Nephron (organoid): ENCODE measurements around the gene WBP2.

Source experiments
- H3K27ac Mint-ChIP-seq, 3 experiments: 2 replicates each; pipeline ENCODE4 v1.8.0; 2020; ENCODE audit warnings: mixed read lengths in 3 of 3, mild to moderate bottlenecking in 2 of 3, moderate library complexity in 1 of 3
- H3K27me3 Mint-ChIP-seq: 2 replicates; pipeline ENCODE4 v1.8.0; 2021; ENCODE audit warnings: low read depth, mild to moderate bottlenecking, moderate library complexity, mixed read lengths
- H3K36me3 Mint-ChIP-seq: 2 replicates; pipeline ENCODE4 v1.8.0; 2020; ENCODE audit warnings: low read depth, mixed read lengths
- H3K4me1 Mint-ChIP-seq: 2 replicates; pipeline ENCODE4 v1.8.0; 2020; ENCODE audit warnings: mixed read lengths
- H3K4me3 Mint-ChIP-seq, 3 experiments: 2 replicates each; pipeline ENCODE4 v1.8.0; 2020; ENCODE audit warnings: mild to moderate bottlenecking in 3 of 3, mixed read lengths in 3 of 3, moderate library complexity in 2 of 3
- H3K9me3 Mint-ChIP-seq: 2 replicates; pipeline ENCODE4 v1.8.0; 2020; ENCODE audit warnings: mixed read lengths
- TF ChIP-seq, protein P1 (sequence below), 3 experiments: fragments of 200-600 bp; sonication (generic); IDR thresholded peaks; one replicate each; pipeline ENCODE4 v1.5.0; 2021; ENCODE audit warnings: antibody characterized with exemption in 3 of 3; ENCODE audit not compliant: unreplicated experiment in 3 of 3

Gene WBP2

DNA sequence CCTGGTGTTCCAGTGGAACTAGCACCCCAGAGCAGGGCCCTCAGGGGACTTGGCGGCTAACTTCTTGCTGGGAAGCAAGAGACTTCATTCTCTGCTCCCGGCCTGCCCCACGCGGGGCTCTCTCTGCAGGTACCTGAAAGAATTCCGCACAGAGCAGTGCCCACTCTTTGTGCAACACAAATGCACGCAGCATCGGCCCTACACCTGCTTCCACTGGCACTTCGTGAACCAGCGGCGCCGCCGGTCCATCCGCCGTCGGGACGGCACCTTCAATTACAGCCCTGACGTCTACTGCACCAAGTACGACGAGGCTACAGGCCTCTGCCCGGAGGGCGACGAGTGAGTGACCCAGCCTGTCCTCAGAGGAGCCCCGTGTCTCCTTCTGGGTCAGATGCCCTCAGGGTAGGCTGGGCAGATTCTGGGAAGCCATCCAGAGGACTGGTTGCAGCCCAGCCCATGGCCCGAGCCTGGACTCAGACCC, 45.5 kb downstream of the WBP2 start:
- Mint-ChIP-seq H3K27me3 (no peaks in the 10 kb centered on the region), H3K4me3 (no peak overlapping the region), H3K36me3 (peaks cover 31% of the 10 kb centered on the region), H3K4me1 (peaks cover 6% of the 10 kb centered on the region), H3K9me3 (no peaks in the 10 kb centered on the region), H3K27ac (no peak overlapping the region)
- TF ChIP-seq, protein P1, sequence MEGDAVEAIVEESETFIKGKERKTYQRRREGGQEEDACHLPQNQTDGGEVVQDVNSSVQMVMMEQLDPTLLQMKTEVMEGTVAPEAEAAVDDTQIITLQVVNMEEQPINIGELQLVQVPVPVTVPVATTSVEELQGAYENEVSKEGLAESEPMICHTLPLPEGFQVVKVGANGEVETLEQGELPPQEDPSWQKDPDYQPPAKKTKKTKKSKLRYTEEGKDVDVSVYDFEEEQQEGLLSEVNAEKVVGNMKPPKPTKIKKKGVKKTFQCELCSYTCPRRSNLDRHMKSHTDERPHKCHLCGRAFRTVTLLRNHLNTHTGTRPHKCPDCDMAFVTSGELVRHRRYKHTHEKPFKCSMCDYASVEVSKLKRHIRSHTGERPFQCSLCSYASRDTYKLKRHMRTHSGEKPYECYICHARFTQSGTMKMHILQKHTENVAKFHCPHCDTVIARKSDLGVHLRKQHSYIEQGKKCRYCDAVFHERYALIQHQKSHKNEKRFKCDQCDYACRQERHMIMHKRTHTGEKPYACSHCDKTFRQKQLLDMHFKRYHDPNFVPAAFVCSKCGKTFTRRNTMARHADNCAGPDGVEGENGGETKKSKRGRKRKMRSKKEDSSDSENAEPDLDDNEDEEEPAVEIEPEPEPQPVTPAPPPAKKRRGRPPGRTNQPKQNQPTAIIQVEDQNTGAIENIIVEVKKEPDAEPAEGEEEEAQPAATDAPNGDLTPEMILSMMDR (IDR thresholded peaks at IDR 0.05; ENCODE audit: unreplicated experiment in 3 of 3): no peak

- Mint-ChIP-seq H3K9me3 (no peaks in the 10 kb centered on the region), H3K4me1 (peaks cover 6% of the 10 kb centered on the region), H3K4me3 (no peak overlapping the region), H3K27me3 (no peaks in the 10 kb centered on the region), H3K27ac (peak overlapping the region in 2 of 3 experiments; percentile 3 to 50), H3K36me3 (peaks cover 26% of the 10 kb centered on the region)
- TF ChIP-seq, protein P1 (IDR thresholded peaks at IDR 0.05; ENCODE audit: unreplicated experiment in 3 of 3): no peak
These were observed 46.1 kb downstream of the WBP2 start for GRCh38 chr17:75808905-75809621.

GRCh38 chr17:75808549-75808904, 46.6 kb downstream of the WBP2 start:
- peaks cover 6% of the 10 kb centered on the region for H3K4me1 Mint-ChIP-seq
- TF ChIP-seq, protein P1 (IDR thresholded peaks at IDR 0.05; ENCODE audit: unreplicated experiment in 3 of 3): no peak
- H3K9me3 Mint-ChIP-seq: no peaks in the 10 kb centered on the region
- H3K27ac Mint-ChIP-seq: peak overlapping the region in 2 of 3 experiments; percentile 3 to 50
- no peak overlapping the region for H3K4me3 Mint-ChIP-seq
- no peaks in the 10 kb centered on the region for H3K27me3 Mint-ChIP-seq
- H3K36me3 Mint-ChIP-seq: peaks cover 22% of the 10 kb centered on the region

DNA sequence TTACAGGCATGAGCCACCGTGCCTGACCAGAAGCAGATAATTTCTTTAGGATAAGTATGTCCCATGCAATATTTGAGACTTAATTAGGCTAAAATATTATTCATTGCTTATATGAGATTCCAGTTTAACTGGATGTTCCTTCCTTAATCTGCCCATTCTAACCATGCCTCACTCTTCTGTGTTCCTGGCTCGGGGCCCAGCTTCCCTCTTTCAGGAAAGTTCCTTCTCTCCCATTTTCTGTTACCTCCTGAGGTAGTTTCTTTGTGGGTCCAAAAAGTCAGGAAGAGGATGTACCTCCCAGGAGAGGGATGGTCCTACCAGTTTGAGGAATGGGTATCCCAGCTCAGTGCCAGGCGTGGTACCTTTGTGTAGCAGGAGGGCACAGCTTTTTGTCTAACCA, 47.3 kb downstream of the WBP2 start:
- Mint-ChIP-seq H3K4me3 (no peak overlapping the region), H3K4me1 (peaks cover 6% of the 10 kb centered on the region), H3K27ac (peak overlapping the region in 1 of 3 experiments; percentile 50), H3K27me3 (no peaks in the 10 kb centered on the region), H3K9me3 (no peaks in the 10 kb centered on the region), H3K36me3 (peaks cover 24% of the 10 kb centered on the region)
- TF ChIP-seq, protein P1 (IDR thresholded peaks at IDR 0.05; ENCODE audit: unreplicated experiment in 3 of 3): no peak

DNA sequence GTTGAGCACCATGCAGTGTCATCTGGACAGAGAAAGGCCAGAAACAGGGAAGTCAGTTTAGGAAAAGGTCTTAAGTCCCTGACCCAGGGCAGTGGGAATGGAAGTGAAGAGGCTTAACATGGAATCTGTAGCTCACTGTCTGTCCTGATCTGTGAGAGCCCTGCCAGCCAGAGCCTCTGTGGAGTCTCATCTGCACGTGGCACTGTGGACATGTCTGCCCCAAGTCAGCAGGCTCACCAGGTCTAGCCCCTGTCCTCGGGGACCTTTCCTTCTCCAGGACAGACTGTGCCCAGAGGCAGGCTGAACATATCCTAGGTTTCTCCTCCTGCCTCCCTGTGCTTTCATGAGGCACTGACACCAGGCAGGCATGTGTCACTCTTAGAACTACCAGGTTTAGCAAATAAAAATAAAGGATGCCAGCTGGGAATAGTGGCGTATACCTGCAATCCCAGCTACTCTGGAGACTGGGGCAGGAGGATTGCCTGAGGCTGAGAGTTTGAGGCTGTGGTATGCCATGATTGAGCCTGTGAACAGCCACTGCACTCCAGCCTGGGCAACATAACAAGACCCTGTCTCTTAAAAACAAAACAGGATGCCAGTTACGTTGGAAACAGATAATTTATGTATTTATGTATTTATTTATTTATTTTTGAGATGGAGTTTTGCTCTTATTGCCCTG, 48.2 kb downstream of the WBP2 start:
- no peak overlapping the region for H3K4me3 Mint-ChIP-seq

More for the DNA sequence above, 48.2 kb downstream of the WBP2 start:
- TF ChIP-seq, protein P1 (IDR thresholded peaks at IDR 0.05; ENCODE audit: unreplicated experiment in 3 of 3): no peak
- no peaks in the 10 kb centered on the region for H3K27me3 Mint-ChIP-seq
- H3K4me1 Mint-ChIP-seq: peaks cover 6% of the 10 kb centered on the region
- peaks cover 20% of the 10 kb centered on the region for H3K36me3 Mint-ChIP-seq
- no peaks in the 10 kb centered on the region for H3K9me3 Mint-ChIP-seq
- no peak overlapping the region for H3K27ac Mint-ChIP-seq
